Activated naive CD8-positive, alpha-beta T cell (primary cell): ENCODE results near the gene AKNA.

Experiments
- H3K27ac Mint-ChIP-seq: one replicate; pipeline ENCODE4 v1.8.0; 2021; ENCODE audit warnings: mixed read lengths
- H3K27me3 Mint-ChIP-seq: one replicate; pipeline ENCODE4 v1.8.0; 2021; ENCODE audit warnings: mixed read lengths
- H3K36me3 Mint-ChIP-seq: one replicate; pipeline ENCODE4 v1.8.0; 2021; ENCODE audit warnings: mixed read lengths
- H3K4me1 Mint-ChIP-seq: one replicate; pipeline ENCODE4 v1.8.0; 2021; ENCODE audit warnings: low read depth, mixed read lengths
- H3K4me3 Mint-ChIP-seq: one replicate; pipeline ENCODE4 v1.8.0; 2021; ENCODE audit warnings: mild to moderate bottlenecking, mixed read lengths
- H3K9me3 Mint-ChIP-seq: one replicate; pipeline ENCODE4 v1.8.0; 2021; ENCODE audit warnings: low read depth, mixed read lengths

AKNA gene

GRCh38 chr9:114314881-114315722, 72.7 kb downstream of the AKNA start:
- no peak overlapping the region for H3K4me3 Mint-ChIP-seq
- no peaks in the 10 kb centered on the region for H3K27me3 Mint-ChIP-seq
- no peaks in the 10 kb centered on the region for H3K4me1 Mint-ChIP-seq
- no peaks in the 10 kb centered on the region for H3K9me3 Mint-ChIP-seq
- no peaks in the 10 kb centered on the region for H3K36me3 Mint-ChIP-seq
- no peak overlapping the region for H3K27ac Mint-ChIP-seq

DNA sequence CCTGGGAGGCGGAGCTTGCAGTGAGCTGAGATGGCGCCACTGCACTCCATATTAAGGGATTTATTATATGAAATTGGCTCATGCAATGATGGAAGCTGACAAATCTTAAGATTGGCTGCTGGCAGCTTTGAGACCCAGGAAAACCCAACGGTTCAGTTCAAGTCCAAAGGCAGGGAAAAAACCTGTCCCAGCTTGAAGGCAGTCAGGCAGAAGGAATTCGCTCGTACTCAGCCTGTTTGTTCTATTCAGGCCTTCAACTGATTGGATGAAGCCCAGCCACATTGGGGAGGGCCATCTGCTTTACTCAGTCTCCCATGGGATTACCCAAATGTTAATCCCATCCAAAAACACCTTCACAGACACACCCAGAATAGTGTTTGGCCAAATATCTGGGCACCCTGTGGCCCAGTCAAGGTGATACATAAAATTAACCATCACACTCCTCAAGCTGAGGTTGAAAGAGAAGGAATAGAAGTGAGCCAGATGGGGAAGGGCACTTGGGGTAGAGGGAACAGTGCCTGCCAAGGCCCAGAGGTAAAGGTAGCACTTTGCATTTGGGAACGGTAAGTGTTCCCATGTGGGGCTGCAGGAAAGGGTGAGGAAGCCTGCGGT, 73.4 kb downstream of the AKNA start:
- Mint-ChIP-seq H3K36me3 (no peaks in the 10 kb centered on the region), H3K4me1 (no peaks in the 10 kb centered on the region), H3K4me3 (no peak overlapping the region), H3K9me3 (no peaks in the 10 kb centered on the region), H3K27me3 (no peaks in the 10 kb centered on the region), H3K27ac (no peak overlapping the region)

DNA sequence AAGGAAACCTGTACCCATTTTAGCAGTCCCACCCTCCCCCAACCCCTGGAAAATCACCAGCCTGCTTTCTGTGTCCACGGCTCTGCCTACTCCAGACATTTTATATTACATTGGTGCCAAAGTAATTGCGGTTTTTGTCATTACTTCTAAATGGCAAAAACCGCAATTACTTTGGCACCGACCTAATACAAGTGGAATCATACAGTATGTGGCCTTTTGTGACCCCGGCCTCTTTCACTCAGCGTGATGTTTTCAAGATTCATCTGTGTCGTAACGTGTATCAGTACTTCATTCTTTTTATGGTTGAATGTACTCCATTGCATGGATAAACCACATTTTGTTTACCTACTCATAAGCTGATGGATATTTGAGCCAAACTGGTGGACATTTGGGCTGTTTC, 74.6 kb downstream of the AKNA start:
- H3K9me3 Mint-ChIP-seq, result no peaks in the 10 kb centered on the region
- no peaks in the 10 kb centered on the region for H3K4me1 Mint-ChIP-seq
- no peak overlapping the region for H3K4me3 Mint-ChIP-seq
- no peak overlapping the region for H3K27ac Mint-ChIP-seq
- no peaks in the 10 kb centered on the region for H3K36me3 Mint-ChIP-seq
- no peaks in the 10 kb centered on the region for H3K27me3 Mint-ChIP-seq

- H3K9me3 Mint-ChIP-seq, result no peaks in the 10 kb centered on the region
- no peaks in the 10 kb centered on the region for H3K4me1 Mint-ChIP-seq
- no peak overlapping the region for H3K4me3 Mint-ChIP-seq
- H3K27me3 Mint-ChIP-seq, result no peaks in the 10 kb centered on the region
- H3K27ac Mint-ChIP-seq, result no peak overlapping the region
- no peaks in the 10 kb centered on the region for H3K36me3 Mint-ChIP-seq
Measured at GRCh38 chr9:114312513-114312875, 75.3 kb downstream of the AKNA start.

- no peak overlapping the region for H3K4me3 Mint-ChIP-seq
- no peaks in the 10 kb centered on the region for H3K27me3 Mint-ChIP-seq
- H3K36me3 Mint-ChIP-seq, result no peaks in the 10 kb centered on the region
- H3K27ac Mint-ChIP-seq, result no peak overlapping the region
- H3K9me3 Mint-ChIP-seq, result no peaks in the 10 kb centered on the region
- H3K4me1 Mint-ChIP-seq, result no peaks in the 10 kb centered on the region
Measured at GRCh38 chr9:114311571-114312512, 75.9 kb downstream of the AKNA start.

GRCh38 chr9:114310471-114311450, 77.0 kb downstream of the AKNA start:
- H3K27ac Mint-ChIP-seq, result no peak overlapping the region

GRCh38 chr9:114309096-114309495, 78.7 kb downstream of the AKNA start:
- no peaks in the 10 kb centered on the region for H3K36me3 Mint-ChIP-seq
- no peak overlapping the region for H3K4me3 Mint-ChIP-seq
- peaks cover 4% of the 10 kb centered on the region for H3K4me1 Mint-ChIP-seq
- H3K27me3 Mint-ChIP-seq, result no peaks in the 10 kb centered on the region
- no peaks in the 10 kb centered on the region for H3K9me3 Mint-ChIP-seq
- H3K27ac Mint-ChIP-seq, result no peak overlapping the region

More at GRCh38 chr9:114310471-114311450, 77.0 kb downstream of the AKNA start:
- Mint-ChIP-seq H3K4me3 (no peak overlapping the region), H3K4me1 (peaks cover under 1% of the 10 kb centered on the region), H3K36me3 (no peaks in the 10 kb centered on the region), H3K9me3 (no peaks in the 10 kb centered on the region), H3K27me3 (no peaks in the 10 kb centered on the region)

GRCh38 chr9:114308361-114308950, 79.3 kb downstream of the AKNA start:
- Mint-ChIP-seq H3K27ac (no peak overlapping the region), H3K27me3 (no peaks in the 10 kb centered on the region), H3K4me1 (peaks cover 4% of the 10 kb centered on the region)

DNA sequence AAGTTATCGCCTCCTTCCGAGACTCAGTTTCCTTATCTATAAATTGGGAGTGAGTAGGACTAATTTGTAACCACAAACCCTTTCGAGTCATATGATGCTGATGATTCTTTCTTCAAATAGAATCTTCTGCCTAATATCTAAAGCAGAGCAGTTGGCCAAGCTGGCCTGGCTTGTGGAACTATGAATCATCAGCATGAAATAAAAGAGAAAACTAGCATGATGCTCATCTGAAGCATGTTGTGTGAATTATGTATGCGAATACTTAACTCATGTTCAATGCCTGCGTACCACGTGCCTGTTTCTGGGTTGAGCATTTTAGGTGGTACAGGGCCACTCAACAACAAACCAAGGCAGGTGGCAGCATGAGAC, 79.9 kb downstream of the AKNA start:
- no peaks in the 10 kb centered on the region for H3K36me3 Mint-ChIP-seq
- no peak overlapping the region for H3K4me3 Mint-ChIP-seq
- H3K4me1 Mint-ChIP-seq, result peaks cover 4% of the 10 kb centered on the region
- no peaks in the 10 kb centered on the region for H3K27me3 Mint-ChIP-seq
- H3K27ac Mint-ChIP-seq, result no peak overlapping the region
- H3K9me3 Mint-ChIP-seq, result no peaks in the 10 kb centered on the region

More at GRCh38 chr9:114308361-114308950, 79.3 kb downstream of the AKNA start:
- H3K36me3 Mint-ChIP-seq, result no peaks in the 10 kb centered on the region
- H3K4me3 Mint-ChIP-seq, result no peak overlapping the region
- H3K9me3 Mint-ChIP-seq, result no peaks in the 10 kb centered on the region

DNA sequence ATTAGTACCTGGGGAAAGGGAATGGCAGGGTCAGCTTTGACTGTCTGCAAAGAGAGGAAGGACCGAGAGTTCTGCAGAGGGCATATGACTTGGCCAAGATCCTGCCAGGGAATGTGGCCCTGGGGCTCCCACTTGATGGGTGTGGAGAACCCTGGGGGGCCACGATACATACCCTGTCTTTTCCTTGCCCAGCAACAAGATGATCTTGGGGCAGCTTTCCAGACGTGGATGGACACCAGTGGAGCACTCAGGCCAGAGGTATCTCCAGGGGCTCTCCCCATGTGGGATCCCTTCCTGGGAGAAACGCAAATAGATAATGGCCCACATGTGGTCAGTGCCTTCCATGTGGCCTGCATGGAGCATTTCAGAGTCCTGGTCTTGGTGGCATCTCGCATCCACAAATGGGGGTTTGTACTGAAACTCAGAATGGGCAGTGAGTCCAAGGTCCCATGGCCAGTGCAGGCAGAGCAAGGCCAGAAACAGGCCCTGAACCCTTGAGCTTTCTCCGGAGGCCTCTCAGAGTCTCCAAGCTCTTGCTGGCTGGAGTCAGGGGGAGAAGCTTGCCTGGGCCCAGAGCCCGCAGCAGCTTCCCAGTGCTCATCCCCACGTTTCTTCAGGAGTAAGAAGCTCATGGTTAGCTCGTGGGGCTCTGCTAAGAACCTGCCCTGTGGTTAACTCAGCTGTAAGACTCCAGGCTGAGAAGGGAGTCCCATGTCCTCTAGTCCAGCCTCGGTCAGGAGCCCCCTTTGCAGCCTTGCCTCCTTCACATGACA, 83.2 kb downstream of the AKNA start:
- H3K9me3 Mint-ChIP-seq, result no peaks in the 10 kb centered on the region
- H3K4me3 Mint-ChIP-seq, result no peak overlapping the region
- peaks cover 4% of the 10 kb centered on the region for H3K4me1 Mint-ChIP-seq
- H3K36me3 Mint-ChIP-seq, result no peaks in the 10 kb centered on the region
- no peaks in the 10 kb centered on the region for H3K27me3 Mint-ChIP-seq
- no peak overlapping the region for H3K27ac Mint-ChIP-seq

- Mint-ChIP-seq H3K9me3 (no peaks in the 10 kb centered on the region), H3K4me1 (peaks cover 4% of the 10 kb centered on the region), H3K27ac (no peak overlapping the region)
Measured at GRCh38 chr9:114303977-114304376, 83.8 kb downstream of the AKNA start.

DNA sequence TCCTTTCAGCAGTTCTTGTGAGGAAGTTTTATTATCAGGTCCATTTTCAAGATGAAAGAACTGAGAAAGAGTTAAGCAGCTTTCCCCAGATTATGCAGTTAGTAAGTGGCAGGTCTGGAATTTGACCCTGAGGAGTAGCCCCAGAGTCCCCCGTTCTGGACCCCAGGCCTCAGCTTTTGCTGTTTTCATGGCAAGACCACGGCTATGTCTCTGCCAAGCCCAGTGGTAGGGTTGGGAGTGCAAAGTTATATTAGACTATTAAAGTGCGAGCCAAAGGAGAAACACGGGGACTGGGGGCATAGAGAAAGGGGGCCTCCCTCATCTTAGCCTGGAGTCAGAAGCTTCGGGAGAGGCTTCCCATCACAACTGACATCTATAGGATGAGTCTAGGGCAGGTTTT, 84.2 kb downstream of the AKNA start:
- H3K27me3 Mint-ChIP-seq, result no peaks in the 10 kb centered on the region
- H3K9me3 Mint-ChIP-seq, result no peaks in the 10 kb centered on the region
- H3K36me3 Mint-ChIP-seq, result no peaks in the 10 kb centered on the region
- no peak overlapping the region for H3K27ac Mint-ChIP-seq
- H3K4me3 Mint-ChIP-seq, result no peak overlapping the region
- H3K4me1 Mint-ChIP-seq, result peaks cover 4% of the 10 kb centered on the region

More at GRCh38 chr9:114303977-114304376, 83.8 kb downstream of the AKNA start:
- H3K4me3 Mint-ChIP-seq, result no peak overlapping the region
- no peaks in the 10 kb centered on the region for H3K27me3 Mint-ChIP-seq
- H3K36me3 Mint-ChIP-seq, result no peaks in the 10 kb centered on the region

DNA sequence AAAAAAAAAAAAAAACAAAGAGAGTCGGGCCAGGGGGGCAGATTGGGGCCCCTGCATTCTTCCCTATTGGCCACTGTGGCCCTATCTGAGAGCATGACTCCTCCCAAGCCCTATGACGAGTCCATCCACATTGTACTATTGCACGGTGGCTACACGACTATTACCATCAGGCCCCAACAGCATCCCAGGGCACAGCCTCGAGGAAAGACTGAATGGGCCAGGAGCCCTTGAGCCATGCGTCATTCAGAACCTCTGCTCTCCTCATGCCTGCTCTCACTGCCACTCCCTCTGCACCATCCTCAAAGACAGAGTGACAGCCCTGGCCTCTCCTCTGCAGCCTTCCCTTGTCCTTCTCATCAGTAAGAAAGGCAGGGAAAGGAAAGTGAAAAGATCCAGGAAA, 85.1 kb downstream of the AKNA start:
- H3K36me3 Mint-ChIP-seq, result no peaks in the 10 kb centered on the region
- H3K27me3 Mint-ChIP-seq, result no peaks in the 10 kb centered on the region
- H3K4me1 Mint-ChIP-seq, result peaks cover 4% of the 10 kb centered on the region

More for the DNA sequence above, 85.1 kb downstream of the AKNA start:
- H3K27ac Mint-ChIP-seq, result no peak overlapping the region
- H3K9me3 Mint-ChIP-seq, result no peaks in the 10 kb centered on the region
- H3K4me3 Mint-ChIP-seq, result no peak overlapping the region
